Measurements from ENCODE around the gene C12orf42.

Gene C12orf42

DNA sequence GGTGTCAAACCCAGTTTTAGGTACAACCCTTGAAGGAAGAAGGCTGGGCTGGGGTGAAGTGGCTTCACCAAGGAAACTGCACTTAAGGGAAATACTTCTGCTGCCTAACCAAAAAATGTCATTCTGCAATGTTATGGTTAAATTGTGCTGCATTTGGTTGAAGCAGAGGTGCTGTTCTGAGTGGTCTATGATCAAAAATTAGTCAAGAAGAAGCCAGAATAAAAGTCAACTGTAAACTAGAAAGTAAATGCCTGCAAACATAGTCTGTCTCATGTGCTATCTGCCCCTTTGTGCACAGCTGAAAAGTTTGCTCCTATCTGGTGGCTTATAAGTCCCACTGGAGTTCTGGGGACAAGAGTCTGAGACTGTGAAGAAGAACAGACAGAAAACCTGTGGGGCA lies 158.8 kb downstream of the C12orf42 start:
- no peaks in the 10 kb centered on the region; the same call in 1 of the 2 replicates for H3K9me2 ChIP-seq (replicated peaks; ENCODE audit: low read depth, low read length)
- H3K36me3 ChIP-seq (ENCODE audit: insufficient read depth, low read length) = no peaks in the 10 kb centered on the region
- no peak overlapping the region for H2AFZ ChIP-seq (ENCODE audit: low read length)
- H3K4me2 ChIP-seq (ENCODE audit: low read depth, low read length, poor library complexity, severe bottlenecking) = no peak overlapping the region
- H3K9ac ChIP-seq (ENCODE audit: low read depth, low read length, poor library complexity, severe bottlenecking) = no peak overlapping the region
- no peaks in the 10 kb centered on the region for H3F3A ChIP-seq (ENCODE audit: low read depth)
- no peaks in the 10 kb centered on the region for H3K27me3 ChIP-seq (ENCODE audit: insufficient read depth, low read length, poor library complexity, severe bottlenecking)
- H3K4me1 ChIP-seq (ENCODE audit: insufficient read depth, low read length, poor library complexity, severe bottlenecking) = no peaks in the 10 kb centered on the region
- no peaks in the 10 kb centered on the region for H3K79me2 ChIP-seq (ENCODE audit: insufficient read depth, low read length)
- no peak overlapping the region for H3K4me3 ChIP-seq (ENCODE audit: low read length, poor library complexity, severe bottlenecking)
- TF ChIP-seq CTCF (conservative IDR thresholded peaks at IDR 0.05; ENCODE audit: low read length) (no peak), EZH2phosphoT487 (IDR thresholded peaks at IDR 0.05; ENCODE audit: borderline replicate concordance) (no peak)
- H4K20me1 ChIP-seq (ENCODE audit: insufficient read depth, low read length, poor library complexity, severe bottlenecking) = no peaks in the 10 kb centered on the region
- H3K9me3 ChIP-seq (ENCODE audit: insufficient read depth, low read depth, low read length) = no peaks in the 10 kb centered on the region

DNA sequence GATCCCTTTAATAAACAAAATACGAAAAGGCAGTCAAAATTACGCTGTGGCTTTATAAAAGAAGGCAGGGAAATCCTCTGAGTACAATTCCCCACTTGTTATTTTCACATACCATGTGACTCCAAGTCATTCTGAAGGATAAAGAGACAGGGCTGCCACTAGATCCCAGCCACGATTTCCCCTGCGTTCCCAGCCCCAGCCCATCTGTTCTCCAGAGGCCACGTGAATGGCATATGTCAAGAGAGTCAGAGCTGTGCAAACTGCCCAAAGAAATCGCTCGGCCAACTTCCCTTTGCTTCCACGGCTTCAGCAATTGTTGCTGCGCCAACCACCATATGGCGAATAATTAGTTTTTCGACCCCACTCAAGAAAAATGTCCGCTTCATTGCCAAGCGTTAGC lies 161.3 kb downstream of the C12orf42 start:
- Histone ChIP-seq H3K4me1 (ENCODE audit: insufficient read depth, low read length, poor library complexity, severe bottlenecking) (no peaks in the 10 kb centered on the region), H3K4me2 (ENCODE audit: low read depth, low read length, poor library complexity, severe bottlenecking) (no peak overlapping the region), H3K79me2 (ENCODE audit: insufficient read depth, low read length) (no peaks in the 10 kb centered on the region), H3K4me3 (ENCODE audit: low read length, poor library complexity, severe bottlenecking) (no peak overlapping the region), H3K36me3 (ENCODE audit: insufficient read depth, low read length) (no peaks in the 10 kb centered on the region), H3K9ac (ENCODE audit: low read depth, low read length, poor library complexity, severe bottlenecking) (no peak overlapping the region), H3K9me2 (replicated peaks; ENCODE audit: low read depth, low read length) (no peaks in the 10 kb centered on the region; the same call in 1 of the 2 replicates), H3F3A (ENCODE audit: low read depth) (no peaks in the 10 kb centered on the region), H4K20me1 (ENCODE audit: insufficient read depth, low read length, poor library complexity, severe bottlenecking) (no peaks in the 10 kb centered on the region), H2AFZ (ENCODE audit: low read length) (no peak overlapping the region), H3K9me3 (ENCODE audit: insufficient read depth, low read depth, low read length) (no peaks in the 10 kb centered on the region), H3K27me3 (ENCODE audit: insufficient read depth, low read length, poor library complexity, severe bottlenecking) (no peaks in the 10 kb centered on the region)
- TF ChIP-seq CTCF (conservative IDR thresholded peaks at IDR 0.05; ENCODE audit: low read length) (no peak), EZH2phosphoT487 (IDR thresholded peaks at IDR 0.05; ENCODE audit: borderline replicate concordance) (no peak)

GRCh38 chr12:103333676-103334075 lies 162.1 kb downstream of the C12orf42 start:
- TF ChIP-seq CTCF (conservative IDR thresholded peaks at IDR 0.05; ENCODE audit: low read length) (no peak), EZH2phosphoT487 (IDR thresholded peaks at IDR 0.05; ENCODE audit: borderline replicate concordance) (no peak)
- Histone ChIP-seq H3F3A (ENCODE audit: low read depth) (no peaks in the 10 kb centered on the region), H3K4me2 (ENCODE audit: low read depth, low read length, poor library complexity, severe bottlenecking) (no peak overlapping the region), H3K79me2 (ENCODE audit: insufficient read depth, low read length) (no peaks in the 10 kb centered on the region), H3K9me3 (ENCODE audit: insufficient read depth, low read depth, low read length) (no peaks in the 10 kb centered on the region), H3K9me2 (replicated peaks; ENCODE audit: low read depth, low read length) (no peaks in the 10 kb centered on the region; the same call in 1 of the 2 replicates), H2AFZ (ENCODE audit: low read length) (no peak overlapping the region), H3K9ac (ENCODE audit: low read depth, low read length, poor library complexity, severe bottlenecking) (no peak overlapping the region), H3K36me3 (ENCODE audit: insufficient read depth, low read length) (no peaks in the 10 kb centered on the region), H3K4me1 (ENCODE audit: insufficient read depth, low read length, poor library complexity, severe bottlenecking) (no peaks in the 10 kb centered on the region), H3K27me3 (ENCODE audit: insufficient read depth, low read length, poor library complexity, severe bottlenecking) (no peaks in the 10 kb centered on the region), H4K20me1 (ENCODE audit: insufficient read depth, low read length, poor library complexity, severe bottlenecking) (no peaks in the 10 kb centered on the region), H3K4me3 (ENCODE audit: low read length, poor library complexity, severe bottlenecking) (no peak overlapping the region)

Data from Loucy (cell line).